Stomach (tissue), 9 donors: ENCODE data around the gene COQ9. TPM values are rescaled to one million over a fixed set of nuclear protein-coding genes. Genes with fewer than 3 reads are reported as not detected.
A peak's percentile ranks its signal among the peaks of the same experiment; 100 is the strongest.

Experiments
- DNase-seq, 2 donors: peaks; one replicate each; pipeline versions ENCODE4 v3.0.0 to v3.0.0-alpha.2; 2013 to 2019
- H3K27ac ChIP-seq, 5 donors: fragments of 200-600 bp in 4 of 5; sonication (generic) in 4 of 5; one replicate each; pipeline ENCODE4 v1.5.1; 2013 to 2019; ENCODE audit warnings: mild to moderate bottlenecking in 1 of 5, moderate library complexity in 1 of 5
- H3K27me3 ChIP-seq, 3 donors: fragments of 200-600 bp; sonication (generic); one replicate each; pipeline ENCODE4 v1.5.1; 2017 to 2019; ENCODE audit warnings: mixed run types in 1 of 3
- H3K36me3 ChIP-seq, 4 donors: fragments of 200-600 bp; sonication (generic); 1 replicate in 3 of 4; 2 replicates in 1 of 4; pipeline ENCODE4 v1.5.1; 2016 to 2019
- H3K4me1 ChIP-seq, 4 donors: fragments of 200-600 bp; sonication (generic); one replicate each; pipeline ENCODE4 v1.5.1; 2016 to 2019
- H3K4me3 ChIP-seq, 4 donors: fragments of 200-600 bp; sonication (generic) in 3 of 4; one replicate each; pipeline ENCODE4 v1.5.1; 2016 to 2019; ENCODE audit warnings: mild to moderate bottlenecking in 1 of 4
- H3K9me3 ChIP-seq, 4 donors: fragments of 200-600 bp; sonication (generic); one replicate each; pipeline ENCODE4 v1.5.1; 2016 to 2019
- CTCF ChIP-seq, 7 experiments: fragments of 450-650 bp in 4 of 7; fragments of 200-600 bp in 3 of 7; sonication (generic) in 3 of 7; IDR thresholded peaks; one replicate each; pipeline ENCODE4 v1.5.1; 2016 to 2019; ENCODE audit warnings: antibody characterized with exemption in 7 of 7, control low read depth in 2 of 7, mild to moderate bottlenecking in 1 of 7
- EP300 ChIP-seq: sonication (generic); formaldehyde crosslinking; IDR thresholded peaks from one replicate; pipeline ENCODE4 v1.6.1; 2017; ENCODE audit warnings: antibody characterized with exemption
- POLR2A ChIP-seq, 4 donors: fragments of 450-650 bp; IDR thresholded peaks; one replicate each; pipeline ENCODE4 v1.6.1; 2016; ENCODE audit warnings: antibody characterized with exemption in 4 of 4, control low read depth in 2 of 4, mild to moderate bottlenecking in 1 of 4, moderate library complexity in 1 of 4
- POLR2AphosphoS5 ChIP-seq, 3 donors: sonication (generic); formaldehyde crosslinking; IDR thresholded peaks; one replicate each; pipeline ENCODE4 v1.6.1; 2016; ENCODE audit warnings: antibody characterized with exemption in 3 of 3
- WGBS, 5 donors: extraction: QIAGEN DNeasy Blood & Tissue Kit in 3 of 5; methylation state at CpG; one replicate each; pipeline versions ENCODE4 v1.1.5 to v1.1.7; 2013 to 2018; 5-methylcytosine and 5-hydroxymethylcytosine counted together
- intact Hi-C: fragments of 100-400 bp; cut with DNase I; formaldehyde crosslinking; loops from one replicate; pipeline ENCODE4 v1.15.1; 2023; ENCODE audit warnings: low total_unique reads
- polyA plus RNA-seq, 3 donors: library from polyadenylated mRNA; stranded (reverse); fragments of 200-250 nt; gene quantifications; one replicate each; pipeline ENCODE4 v1.2.3, GENCODE V29; 2013
- total RNA-seq, 5 donors: library from RNA; depleted of rRNA; stranded (reverse); fragments of >200 nt; gene quantifications; one replicate each; pipeline versions ENCODE4 v1.1.0 to v1.2.3, GENCODE V29; 2014 to 2016
- donor health status: healthy with polysubstance abuse.
- donor health status: Bipolar disorder and iron deficiency.
- donor health status: healthy.

The COQ9 gene
- total and polyA plus RNA-seq, 8 donors, result 40.6 to 108 (median 66.7) TPM

GRCh38 chr16:57444711-57445110, 2.6 kb upstream of the COQ9 start:
- Histone ChIP-seq H3K9me3 (peaks cover 0 to 12% (median 2%) of the 10 kb centered on the region in 4 donors), H3K27me3 (no peaks in the 10 kb centered on the region), H3K4me3 (no peak overlapping the region), H3K27ac (no peak overlapping the region), H3K4me1 (peaks cover 18 to 45% (median 28%) of the 10 kb centered on the region in 4 donors), H3K36me3 (peaks cover 11 to 14% (median 12%) of the 10 kb centered on the region in 4 donors)
- WGBS, 5 donors, result 79 to 90% (median 85%) methylated on average over 3 of the region's 3 CpGs
- no peak for TF ChIP-seq POLR2AphosphoS5 (IDR thresholded peaks at IDR 0.05)
- no peak for TF ChIP-seq POLR2A (IDR thresholded peaks at IDR 0.05)
- no peak for TF ChIP-seq EP300
- no peak for TF ChIP-seq CTCF (IDR thresholded peaks at IDR 0.05)
- no peak for DNase-seq
- intact Hi-C loops, result no loop called here

- peaks cover 3 to 7% (median 4%) of the 10 kb centered on the region in 4 donors for H3K36me3 ChIP-seq
- DNase-seq, result no peak
- no peak overlapping the region for H3K4me3 ChIP-seq
- peaks cover 18 to 47% (median 28%) of the 10 kb centered on the region in 4 donors for H3K4me1 ChIP-seq
- TF ChIP-seq CTCF (IDR thresholded peaks at IDR 0.05) (no peak), EP300 (no peak), POLR2A (IDR thresholded peaks at IDR 0.05) (no peak), POLR2AphosphoS5 (IDR thresholded peaks at IDR 0.05) (no peak)
- H3K27me3 ChIP-seq, result no peaks in the 10 kb centered on the region
- intact Hi-C loops, result no loop called here
- no peak overlapping the region for H3K27ac ChIP-seq
- WGBS, 5 donors, result 93 to 97% (median 95%) methylated on average over 2 of the region's 2 CpGs
- peaks cover 0 to 4% (median 0%) of the 10 kb centered on the region in 4 donors for H3K9me3 ChIP-seq
Observed at GRCh38 chr16:57445510-57445909, 1.8 kb upstream of the COQ9 start.

GRCh38 chr16:57446531-57447185, 621 bp upstream of the COQ9 start:
- TF ChIP-seq EP300 (no peak), POLR2AphosphoS5 (IDR thresholded peaks at IDR 0.05) (no peak), POLR2A (IDR thresholded peaks at IDR 0.05) (no peak), CTCF (IDR thresholded peaks at IDR 0.05) (no peak)
- DNase-seq, result peak; percentile 34 to 69
- Histone ChIP-seq H3K27me3 (no peaks in the 10 kb centered on the region), H3K36me3 (peaks cover 8 to 11% (median 10%) of the 10 kb centered on the region in 4 donors), H3K9me3 (no peaks in the 10 kb centered on the region), H3K4me1 (peaks cover 18 to 47% (median 28%) of the 10 kb centered on the region in 4 donors), H3K27ac (peak overlapping the region; percentile 92 to 98 (median 95)), H3K4me3 (peak overlapping the region; percentile 74 to 97 (median 94))
- WGBS, 5 donors, result 1 to 3% (median 2%) methylated on average over 23 to 28 of the region's 28 CpGs
- intact Hi-C loops, result no loop called here

GRCh38 chr16:57452021-57452420, 4.7 kb downstream of the COQ9 start:
- no peaks in the 10 kb centered on the region for H3K9me3 ChIP-seq
- peaks cover 9 to 23% (median 15%) of the 10 kb centered on the region in 4 donors for H3K4me1 ChIP-seq
- no peak overlapping the region for H3K27ac ChIP-seq
- TF ChIP-seq POLR2A (IDR thresholded peaks at IDR 0.05), result no peak
- no peak for TF ChIP-seq POLR2AphosphoS5 (IDR thresholded peaks at IDR 0.05)
- TF ChIP-seq CTCF (IDR thresholded peaks at IDR 0.05), result no peak
- no peak for TF ChIP-seq EP300
- WGBS, 5 donors, result 92 to 98% (median 95%) methylated on average over 10 of the region's 10 CpGs
- no peak for DNase-seq
- H3K27me3 ChIP-seq, result no peaks in the 10 kb centered on the region
- H3K36me3 ChIP-seq, result peaks cover 53 to 65% (median 64%) of the 10 kb centered on the region in 4 donors
- no peak overlapping the region for H3K4me3 ChIP-seq
- intact Hi-C loops, result no loop called here
